Articular chondrocyte of knee joint (primary cell): ENCODE results near the gene CELF4. TPM values are rescaled to one million over a fixed set of nuclear protein-coding genes. Genes with fewer than 3 reads are reported as not detected.

Experiments
- total RNA-seq: library from RNA; depleted of rRNA; stranded (reverse); fragments of >200 nt; gene quantifications from 2 replicates; pipeline ENCODE4 v1.2.3, GENCODE V29; 2012

Gene CELF4
- total RNA-seq = not detected in 2 replicates

DNA sequence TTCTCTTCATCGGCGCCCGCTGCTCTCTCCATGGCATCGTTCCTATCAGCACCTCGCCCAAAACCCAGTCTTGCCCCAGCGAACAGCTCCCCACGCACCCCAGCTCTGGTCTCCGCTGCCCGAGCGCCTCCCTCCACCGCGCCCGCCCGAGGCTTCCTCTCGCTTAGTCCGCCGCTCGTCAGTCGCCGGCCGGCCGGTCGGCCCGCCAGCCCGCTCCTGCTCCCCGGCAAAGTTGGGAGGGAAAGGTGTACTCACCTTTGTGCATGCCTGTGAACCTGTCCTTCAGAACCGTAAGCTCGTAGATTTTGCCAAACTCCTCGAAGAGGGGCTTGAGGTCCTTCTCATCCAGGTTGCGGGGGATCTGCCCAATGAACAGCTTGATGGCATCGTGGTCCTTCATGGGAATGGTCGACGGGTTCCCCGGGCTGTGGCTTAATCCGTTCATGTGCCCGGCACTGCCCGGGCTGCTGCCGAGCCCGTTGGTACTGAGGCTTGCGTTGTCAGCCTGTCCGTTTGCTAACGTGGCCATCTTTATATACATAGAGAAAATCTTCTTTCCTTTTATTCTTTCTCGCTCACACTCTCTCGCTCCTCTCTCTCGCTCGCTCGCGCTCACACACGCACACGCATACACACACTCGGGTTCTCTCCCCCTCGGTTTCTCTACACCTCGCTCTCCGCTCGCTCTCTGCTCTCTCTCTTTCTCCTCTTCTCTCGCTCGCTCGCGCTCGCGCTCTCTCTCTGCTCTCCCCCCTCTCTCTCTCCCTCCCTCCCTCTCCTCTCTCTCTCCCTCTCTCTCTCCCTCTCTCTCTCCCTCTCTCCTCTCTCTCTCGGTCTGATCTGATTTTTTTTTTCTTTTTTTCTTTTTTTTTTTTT is at the start of gene CELF4:
Gene CELF4, minus strand, starts transcription at position 698 of the 876 bp plus-strand sequence.

